ENCODE results near the gene SKI.
"Not testable (repeated sequence)": the region's sequence is repeated elsewhere in the genome, so short reads cannot be mapped to it uniquely, and the experiment has no call there.

Gene SKI

GRCh38 chr1:2323451-2323974 lies 95.4 kb downstream of the SKI start:
- Histone ChIP-seq H3K79me2 (ENCODE audit: low read length) (no peaks in the 10 kb centered on the region), H3K27me3 (replicated peaks; ENCODE audit: insufficient read depth, low read length) (peaks cover 96% of the 10 kb centered on the region), H3K27ac (ENCODE audit: low read length) (no peak overlapping the region), H3K9me2 (replicated peaks; ENCODE audit: insufficient read depth, low read length) (no peaks in the 10 kb centered on the region), H3K9ac (ENCODE audit: low read length) (no peak overlapping the region), H3K4me1 (ENCODE audit: low read length) (no peaks in the 10 kb centered on the region), H3K36me3 (replicated peaks; ENCODE audit: insufficient read depth, low read length) (no peaks in the 10 kb centered on the region), H3K4me3 (ENCODE audit: low read length) (no peak overlapping the region), H3F3A (ENCODE audit: insufficient read depth, low read length) (no peaks in the 10 kb centered on the region), H3K4me2 (ENCODE audit: low read depth, low read length) (no peak overlapping the region), H4K20me1 (ENCODE audit: insufficient read depth, low read length) (no peaks in the 10 kb centered on the region), H3K9me3 (replicated peaks; ENCODE audit: insufficient read depth, low read length) (no peaks in the 10 kb centered on the region), H2AFZ (ENCODE audit: low read length) (no peak overlapping the region)
- TF ChIP-seq EZH2 (optimal IDR thresholded peaks at IDR 0.05; ENCODE audit: low read depth, low read length) (no peak), EZH2phosphoT487 (IDR thresholded peaks at IDR 0.05; ENCODE audit: low read length) (no peak), CTCF (IDR thresholded peaks at IDR 0.05; ENCODE audit: low read length) (no peak)
- DNase-seq = no peak

DNA sequence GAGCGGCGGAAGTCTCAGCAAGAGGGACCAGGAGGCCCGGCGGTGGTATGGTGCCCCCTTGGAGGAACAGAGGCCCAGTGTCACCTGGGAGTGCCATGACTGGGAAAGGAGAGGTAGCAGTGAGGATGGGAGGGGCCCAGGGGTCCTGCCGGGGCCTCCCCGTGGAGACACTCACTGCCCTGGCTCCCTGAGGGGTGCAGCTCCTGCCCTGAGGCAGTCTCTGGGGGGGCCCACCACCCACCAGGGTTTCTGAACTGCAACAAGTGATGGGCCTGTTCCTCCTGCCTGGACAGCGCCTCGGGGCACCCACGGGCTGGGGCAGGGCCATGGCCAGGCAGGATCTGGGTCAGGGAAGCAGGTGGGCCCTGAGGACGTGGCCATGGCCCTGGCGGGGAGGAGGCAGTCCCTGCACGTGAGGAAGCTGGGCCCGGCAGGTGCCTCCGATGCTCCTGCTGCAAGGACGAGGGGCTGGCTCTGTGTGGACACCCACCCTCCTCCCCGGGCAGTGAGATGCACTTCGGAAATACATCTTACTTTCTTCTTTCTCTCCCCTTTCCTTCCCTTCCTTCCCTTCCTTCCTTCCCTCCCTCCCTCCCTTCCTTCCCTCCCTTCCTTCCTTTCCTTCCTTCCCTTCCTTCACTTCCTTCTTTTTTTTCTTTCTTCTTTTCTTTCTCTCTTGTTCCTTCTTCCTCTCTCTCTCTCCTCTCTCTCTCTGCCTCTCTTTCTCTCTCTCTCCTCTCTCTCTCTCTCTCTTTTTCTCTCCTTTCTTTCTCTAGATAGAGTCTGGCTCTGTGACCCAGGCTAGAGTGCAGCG lies 96.6 kb downstream of the SKI start:
- no peaks in the 10 kb centered on the region for H4K20me1 ChIP-seq (ENCODE audit: insufficient read depth, low read length)
- no peak overlapping the region for H3K4me3 ChIP-seq (ENCODE audit: low read length)
- no peak overlapping the region for H3K27ac ChIP-seq (ENCODE audit: low read length)
- H3K9ac ChIP-seq (ENCODE audit: low read length) = no peak overlapping the region
- no peaks in the 10 kb centered on the region for H3K4me1 ChIP-seq (ENCODE audit: low read length)
- H3K9me2 ChIP-seq (replicated peaks; ENCODE audit: insufficient read depth, low read length) = no peaks in the 10 kb centered on the region
- H3K79me2 ChIP-seq (ENCODE audit: low read length) = no peaks in the 10 kb centered on the region
- no peaks in the 10 kb centered on the region for H3K36me3 ChIP-seq (replicated peaks; ENCODE audit: insufficient read depth, low read length)
- no peak overlapping the region for H3K4me2 ChIP-seq (ENCODE audit: low read depth, low read length)
- H2AFZ ChIP-seq (ENCODE audit: low read length) = no peak overlapping the region
- peaks cover 97% of the 10 kb centered on the region for H3K27me3 ChIP-seq (replicated peaks; ENCODE audit: insufficient read depth, low read length)
- H3K9me3 ChIP-seq (replicated peaks; ENCODE audit: insufficient read depth, low read length) = no peaks in the 10 kb centered on the region
- DNase-seq = no peak
- TF ChIP-seq EZH2phosphoT487 (IDR thresholded peaks at IDR 0.05; ENCODE audit: low read length) = no peak
- TF ChIP-seq EZH2 (optimal IDR thresholded peaks at IDR 0.05; ENCODE audit: low read depth, low read length) = no peak
- no peak for TF ChIP-seq CTCF (IDR thresholded peaks at IDR 0.05; ENCODE audit: low read length)
- H3F3A ChIP-seq (ENCODE audit: insufficient read depth, low read length) = no peaks in the 10 kb centered on the region

GRCh38 chr1:2326524-2326923 lies 98.4 kb downstream of the SKI start:
- no peaks in the 10 kb centered on the region for H3K4me1 ChIP-seq (ENCODE audit: low read length)
- H4K20me1 ChIP-seq (ENCODE audit: insufficient read depth, low read length) = no peaks in the 10 kb centered on the region
- H3K79me2 ChIP-seq (ENCODE audit: low read length) = no peaks in the 10 kb centered on the region
- no peak overlapping the region for H2AFZ ChIP-seq (ENCODE audit: low read length)
- no peaks in the 10 kb centered on the region for H3K9me3 ChIP-seq (replicated peaks; ENCODE audit: insufficient read depth, low read length)
- no peaks in the 10 kb centered on the region for H3K36me3 ChIP-seq (replicated peaks; ENCODE audit: insufficient read depth, low read length)
- H3K9ac ChIP-seq (ENCODE audit: low read length) = no peak overlapping the region
- H3K27ac ChIP-seq (ENCODE audit: low read length) = no peak overlapping the region
- H3K9me2 ChIP-seq (replicated peaks; ENCODE audit: insufficient read depth, low read length) = no peaks in the 10 kb centered on the region
- no peaks in the 10 kb centered on the region for H3F3A ChIP-seq (ENCODE audit: insufficient read depth, low read length)
- peaks cover 98% of the 10 kb centered on the region for H3K27me3 ChIP-seq (replicated peaks; ENCODE audit: insufficient read depth, low read length)
- no peak for DNase-seq
- TF ChIP-seq EZH2phosphoT487 (IDR thresholded peaks at IDR 0.05; ENCODE audit: low read length) (no peak), EZH2 (optimal IDR thresholded peaks at IDR 0.05; ENCODE audit: low read depth, low read length) (no peak), CTCF (IDR thresholded peaks at IDR 0.05; ENCODE audit: low read length) (no peak)
- H3K4me2 ChIP-seq (ENCODE audit: low read depth, low read length) = no peak overlapping the region
- H3K4me3 ChIP-seq (ENCODE audit: low read length) = no peak overlapping the region

- H4K20me1 ChIP-seq (ENCODE audit: insufficient read depth, low read length); H3K9me2 ChIP-seq (replicated peaks; ENCODE audit: insufficient read depth, low read length); H3K4me1 ChIP-seq (ENCODE audit: low read length); H3K36me3 ChIP-seq (replicated peaks; ENCODE audit: insufficient read depth, low read length); H3K9ac ChIP-seq (ENCODE audit: low read length); H2AFZ ChIP-seq (ENCODE audit: low read length); H3K27ac ChIP-seq (ENCODE audit: low read length); H3K4me3 ChIP-seq (ENCODE audit: low read length); DNase-seq; H3K9me3 ChIP-seq (replicated peaks; ENCODE audit: insufficient read depth, low read length); H3K79me2 ChIP-seq (ENCODE audit: low read length); H3F3A ChIP-seq (ENCODE audit: insufficient read depth, low read length); H3K4me2 ChIP-seq (ENCODE audit: low read depth, low read length): not testable (repeated sequence)
- peaks cover 95% of the 10 kb centered on the region for H3K27me3 ChIP-seq (replicated peaks; ENCODE audit: insufficient read depth, low read length)
Measured at GRCh38 chr1:2327162-2327561, 99.0 kb downstream of the SKI start.

All from MM.1S (cell line).